Fibroblast of the conjunctiva (primary cell): ENCODE results near the gene FAM3C.
"Not testable (repeated sequence)": the region's sequence is repeated elsewhere in the genome, so short reads cannot be mapped to it uniquely, and the experiment has no call there.

ENCODE experiments used
- DNase-seq: peaks from one replicate; pipeline ENCODE4 v3.0.0-alpha.2; 2010; ENCODE audit warnings: low read depth

Gene FAM3C

GRCh38 chr7:121395961-121396757, at the start of gene FAM3C:
TSS of gene FAM3C (minus strand) at chr7:121396308. CDS start at chr7:121382969, 13,339 bp downstream.
- DNase-seq: peak; percentile 79

- DNase-seq: no peak
Observed at GRCh38 chr7:121442845-121443244, 46.7 kb upstream of the FAM3C start.

GRCh38 chr7:121440857-121441503, 44.9 kb upstream of the FAM3C start:
- DNase-seq: no peak

GRCh38 chr7:121438043-121438955, 42.2 kb upstream of the FAM3C start:
- DNase-seq: peak; percentile 9

GRCh38 chr7:121437470-121437869, 41.4 kb upstream of the FAM3C start:
- no peak for DNase-seq

GRCh38 chr7:121436688-121437087, 40.6 kb upstream of the FAM3C start:
- no peak for DNase-seq

GRCh38 chr7:121436136-121436535, 40.0 kb upstream of the FAM3C start:
- DNase-seq: no peak

GRCh38 chr7:121433775-121434174, 37.7 kb upstream of the FAM3C start:
- no peak for DNase-seq

GRCh38 chr7:121432486-121432885, 36.4 kb upstream of the FAM3C start:
- not testable (repeated sequence) for DNase-seq

- no peak for DNase-seq
Observed at GRCh38 chr7:121431996-121432395, 35.9 kb upstream of the FAM3C start.

GRCh38 chr7:121431389-121431995, 35.4 kb upstream of the FAM3C start:
- no peak for DNase-seq

- DNase-seq: no peak
Observed at GRCh38 chr7:121430558-121430957, 34.5 kb upstream of the FAM3C start.

GRCh38 chr7:121429798-121430197, 33.7 kb upstream of the FAM3C start:
- no peak for DNase-seq

GRCh38 chr7:121428855-121429489, 32.9 kb upstream of the FAM3C start:
- DNase-seq: no peak

- DNase-seq: not testable (repeated sequence)
Observed at GRCh38 chr7:121421743-121422142, 25.6 kb upstream of the FAM3C start.

- no peak for DNase-seq
Observed at GRCh38 chr7:121420976-121421375, 24.9 kb upstream of the FAM3C start.

- DNase-seq: no peak
Observed at GRCh38 chr7:121419201-121420148, 23.4 kb upstream of the FAM3C start.

GRCh38 chr7:121416533-121416932, 20.4 kb upstream of the FAM3C start:
- no peak for DNase-seq

GRCh38 chr7:121414436-121414835, 18.3 kb upstream of the FAM3C start:
- no peak for DNase-seq

GRCh38 chr7:121411597-121411979, 15.5 kb upstream of the FAM3C start:
- no peak for DNase-seq
